ENCODE data around the gene ACBD6.

DNA sequence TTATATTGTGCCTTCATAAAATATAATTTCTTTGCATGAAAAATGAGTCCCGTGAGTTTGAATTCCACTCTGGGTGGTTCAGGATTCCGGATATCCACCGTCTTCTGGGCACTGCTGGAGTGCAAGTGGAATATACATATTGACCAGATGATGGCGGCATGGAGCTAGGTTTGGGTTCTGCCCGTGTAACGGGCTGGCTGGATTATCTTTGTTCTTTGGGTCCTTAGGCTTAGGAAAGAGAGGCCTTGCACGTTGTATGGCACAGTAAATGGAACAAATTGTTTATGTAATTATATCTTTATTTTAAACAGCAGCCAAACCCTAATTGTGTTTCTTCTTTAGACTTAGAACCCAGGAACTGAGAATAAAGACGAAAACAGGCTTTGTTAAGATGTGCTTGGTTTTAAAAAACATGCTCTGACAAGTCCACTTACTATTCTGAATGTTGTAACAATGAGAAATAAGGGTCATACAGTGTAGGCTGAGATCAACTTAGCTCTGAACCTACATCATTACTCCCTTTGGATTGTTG, 13.5 kb upstream of the ACBD6 start:
- TF ChIP-seq, protein P1, sequence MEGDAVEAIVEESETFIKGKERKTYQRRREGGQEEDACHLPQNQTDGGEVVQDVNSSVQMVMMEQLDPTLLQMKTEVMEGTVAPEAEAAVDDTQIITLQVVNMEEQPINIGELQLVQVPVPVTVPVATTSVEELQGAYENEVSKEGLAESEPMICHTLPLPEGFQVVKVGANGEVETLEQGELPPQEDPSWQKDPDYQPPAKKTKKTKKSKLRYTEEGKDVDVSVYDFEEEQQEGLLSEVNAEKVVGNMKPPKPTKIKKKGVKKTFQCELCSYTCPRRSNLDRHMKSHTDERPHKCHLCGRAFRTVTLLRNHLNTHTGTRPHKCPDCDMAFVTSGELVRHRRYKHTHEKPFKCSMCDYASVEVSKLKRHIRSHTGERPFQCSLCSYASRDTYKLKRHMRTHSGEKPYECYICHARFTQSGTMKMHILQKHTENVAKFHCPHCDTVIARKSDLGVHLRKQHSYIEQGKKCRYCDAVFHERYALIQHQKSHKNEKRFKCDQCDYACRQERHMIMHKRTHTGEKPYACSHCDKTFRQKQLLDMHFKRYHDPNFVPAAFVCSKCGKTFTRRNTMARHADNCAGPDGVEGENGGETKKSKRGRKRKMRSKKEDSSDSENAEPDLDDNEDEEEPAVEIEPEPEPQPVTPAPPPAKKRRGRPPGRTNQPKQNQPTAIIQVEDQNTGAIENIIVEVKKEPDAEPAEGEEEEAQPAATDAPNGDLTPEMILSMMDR (conservative IDR thresholded peaks at IDR 0.05; ENCODE audit: low read depth in 2 of 2): peak; percentile 87 to 91
- no peak for TF ChIP-seq REST (IDR thresholded peaks at IDR 0.05; ENCODE audit: unreplicated experiment)
- TF ChIP-seq POLR2AphosphoS5 (IDR thresholded peaks at IDR 0.05; ENCODE audit: low read depth): no peak
- TF ChIP-seq CREB1 (CRISPR knock-in tag; IDR thresholded peaks at IDR 0.05; ENCODE audit: low read depth): no peak
- TF ChIP-seq EZH2 (IDR thresholded peaks at IDR 0.05; ENCODE audit: low read depth, unreplicated experiment): no peak
- no peak for TF ChIP-seq EZH2phosphoT487 (IDR thresholded peaks at IDR 0.05; ENCODE audit: unreplicated experiment)
- no peak for TF ChIP-seq NANOG (IDR thresholded peaks at IDR 0.05; ENCODE audit: borderline replicate concordance)
- TF ChIP-seq ZNF114 (CRISPR knock-in tag; IDR thresholded peaks at IDR 0.05): no peak
- TF ChIP-seq ZNF462 (CRISPR knock-in tag; IDR thresholded peaks at IDR 0.05): no peak
- no peak for TF ChIP-seq JUNB (IDR thresholded peaks at IDR 0.05; ENCODE audit: unreplicated experiment)
